ENCODE results near the gene THSD7B. TPM values are rescaled to one million over a fixed set of nuclear protein-coding genes. Genes with fewer than 3 reads are reported as not detected.

THSD7B gene
- total and polyA plus RNA-seq, 9 of the 15 experiments (the other 6 are each of a cell fraction or from before 2014, with no cell fraction given) = not detected

DNA sequence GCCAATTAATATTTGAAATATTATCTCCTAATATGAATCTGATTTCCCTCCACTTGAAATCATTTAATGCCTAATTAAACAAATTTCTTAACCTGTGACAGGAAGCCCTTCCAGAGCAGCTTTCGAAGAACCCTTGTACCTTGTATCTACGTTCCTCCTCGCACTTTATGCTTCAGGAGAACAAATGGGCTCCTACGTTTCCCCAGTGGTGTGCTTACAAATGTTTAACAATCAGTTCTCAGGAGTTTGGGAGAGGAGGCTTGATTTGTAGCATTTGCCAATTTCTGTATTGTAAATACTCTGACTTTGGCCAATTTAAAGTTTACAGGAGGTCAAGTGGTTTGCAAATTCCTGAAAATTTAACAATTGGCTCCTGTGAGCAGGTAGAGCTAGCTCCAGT lies 327.8 kb downstream of the THSD7B start:
- Histone ChIP-seq H3K4me2 (ENCODE audit: insufficient read depth, low read length) (no peak overlapping the region), H3K4me3 (no peak overlapping the region), H3K27me3 (ENCODE audit: control insufficient read depth in 2 of 2, insufficient read depth in 2 of 2, low read length in 2 of 2) (no peaks in the 10 kb centered on the region), H3K4me1 (replicated peaks in 1 of 2; ENCODE audit: control insufficient read depth in 2 of 2, insufficient read depth in 2 of 2, low read length in 2 of 2) (no peaks in the 10 kb centered on the region), H3K9me1 (ENCODE audit: control insufficient read depth, insufficient read depth, low read length) (no peaks in the 10 kb centered on the region), H3K36me3 (ENCODE audit: control insufficient read depth, insufficient read depth, low read length) (no peaks in the 10 kb centered on the region), H3K79me2 (ENCODE audit: control insufficient read depth, insufficient read depth, low read length) (no peaks in the 10 kb centered on the region), H3K9ac (ENCODE audit: insufficient read depth in 1 of 2, low read depth in 2 of 2, low read length in 2 of 2) (no peak overlapping the region), H2AFZ (ENCODE audit: low read depth, low read length) (no peak overlapping the region), H3K27ac (ENCODE audit: extremely low read depth, low read depth, low read length) (no peak overlapping the region), H4K20me1 (replicated peaks; ENCODE audit: control insufficient read depth, insufficient read depth, low read length) (no peaks in the 10 kb centered on the region), H3K9me3 (replicated peaks; ENCODE audit: control insufficient read depth, insufficient read depth, low read depth, low read length) (no peaks in the 10 kb centered on the region)
- intact Hi-C loops (cut with micrococcal nuclease) = no loop called here
- in situ Hi-C loops (cut with MboI) = no loop called here
- POLR2A ChIA-PET = no interaction called here
- no peak for ATAC-seq
- BruUV-seq (replicated peaks) = no TSS peak
- WGBS (ENCODE audit: insufficient coverage, low coverage, missing lambda C conversion rate) = 2% methylated on average over 4 of the region's 4 CpGs
- TF ChIP-seq KDM2B (CRISPR knock-in tag; IDR thresholded peaks at IDR 0.05) = no peak
- CTCF ChIA-PET (ENCODE audit: low intra/inter-chr PET ratio) = no interaction called here
- no peak for DNase-seq (ENCODE audit: extremely low read depth in 1 of 4, low spot score in 3 of 4)
- no peak for FAIRE-seq

DNA sequence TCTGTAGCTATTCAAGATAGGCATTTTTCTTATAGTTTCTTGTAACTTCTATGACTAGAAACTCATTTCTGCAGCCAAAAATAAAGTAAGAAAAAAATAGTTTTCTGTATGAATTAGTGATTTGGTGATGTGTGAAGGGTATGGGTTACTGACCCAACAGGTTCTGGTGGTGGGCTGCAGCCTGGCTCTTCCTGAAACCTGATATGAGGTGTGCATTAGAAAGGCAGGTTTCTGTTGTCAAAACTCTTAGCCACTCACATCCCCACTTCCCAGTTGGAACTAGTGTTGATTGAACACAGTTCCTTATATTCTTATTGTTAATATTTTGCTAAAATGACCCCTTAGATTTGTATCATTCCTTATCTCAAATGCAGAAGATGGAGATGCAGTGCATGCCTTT lies 330.8 kb downstream of the THSD7B start:
- H3K27ac ChIP-seq (ENCODE audit: extremely low read depth, low read depth, low read length) = no peak overlapping the region
- no peaks in the 10 kb centered on the region for H3K27me3 ChIP-seq (ENCODE audit: control insufficient read depth in 2 of 2, insufficient read depth in 2 of 2, low read length in 2 of 2)
- ChIA-PET CTCF (ENCODE audit: low intra/inter-chr PET ratio) (no interaction called here), POLR2A (no interaction called here)
- no peaks in the 10 kb centered on the region for H3K9me3 ChIP-seq (replicated peaks; ENCODE audit: control insufficient read depth, insufficient read depth, low read depth, low read length)
- no peaks in the 10 kb centered on the region for H3K4me1 ChIP-seq (replicated peaks in 1 of 2; ENCODE audit: control insufficient read depth in 2 of 2, insufficient read depth in 2 of 2, low read length in 2 of 2)
- no peaks in the 10 kb centered on the region for H3K36me3 ChIP-seq (ENCODE audit: control insufficient read depth, insufficient read depth, low read length)
- H4K20me1 ChIP-seq (replicated peaks; ENCODE audit: control insufficient read depth, insufficient read depth, low read length) = no peaks in the 10 kb centered on the region
- no peak overlapping the region for H3K9ac ChIP-seq (ENCODE audit: insufficient read depth in 1 of 2, low read depth in 2 of 2, low read length in 2 of 2)
- H3K4me3 ChIP-seq = no peak overlapping the region
- ATAC-seq (no peak), DNase-seq (ENCODE audit: extremely low read depth in 1 of 4, low spot score in 3 of 4) (no peak), FAIRE-seq (no peak)
- H3K79me2 ChIP-seq (ENCODE audit: control insufficient read depth, insufficient read depth, low read length) = no peaks in the 10 kb centered on the region
- BruUV-seq (replicated peaks) = no TSS peak
- in situ Hi-C loops (cut with MboI) (no loop called here), intact Hi-C loops (cut with micrococcal nuclease) (no loop called here)
- H3K4me2 ChIP-seq (ENCODE audit: insufficient read depth, low read length) = no peak overlapping the region
- H2AFZ ChIP-seq (ENCODE audit: low read depth, low read length) = no peak overlapping the region
- H3K9me1 ChIP-seq (ENCODE audit: control insufficient read depth, insufficient read depth, low read length) = no peaks in the 10 kb centered on the region
- no peak for TF ChIP-seq ZNF695 (CRISPR knock-in tag; IDR thresholded peaks at IDR 0.05)
- no peak for TF ChIP-seq SRSF9 (IDR thresholded peaks at IDR 0.05; ENCODE audit: borderline replicate concordance, low read depth, low read length)
- TF ChIP-seq, protein P1, sequence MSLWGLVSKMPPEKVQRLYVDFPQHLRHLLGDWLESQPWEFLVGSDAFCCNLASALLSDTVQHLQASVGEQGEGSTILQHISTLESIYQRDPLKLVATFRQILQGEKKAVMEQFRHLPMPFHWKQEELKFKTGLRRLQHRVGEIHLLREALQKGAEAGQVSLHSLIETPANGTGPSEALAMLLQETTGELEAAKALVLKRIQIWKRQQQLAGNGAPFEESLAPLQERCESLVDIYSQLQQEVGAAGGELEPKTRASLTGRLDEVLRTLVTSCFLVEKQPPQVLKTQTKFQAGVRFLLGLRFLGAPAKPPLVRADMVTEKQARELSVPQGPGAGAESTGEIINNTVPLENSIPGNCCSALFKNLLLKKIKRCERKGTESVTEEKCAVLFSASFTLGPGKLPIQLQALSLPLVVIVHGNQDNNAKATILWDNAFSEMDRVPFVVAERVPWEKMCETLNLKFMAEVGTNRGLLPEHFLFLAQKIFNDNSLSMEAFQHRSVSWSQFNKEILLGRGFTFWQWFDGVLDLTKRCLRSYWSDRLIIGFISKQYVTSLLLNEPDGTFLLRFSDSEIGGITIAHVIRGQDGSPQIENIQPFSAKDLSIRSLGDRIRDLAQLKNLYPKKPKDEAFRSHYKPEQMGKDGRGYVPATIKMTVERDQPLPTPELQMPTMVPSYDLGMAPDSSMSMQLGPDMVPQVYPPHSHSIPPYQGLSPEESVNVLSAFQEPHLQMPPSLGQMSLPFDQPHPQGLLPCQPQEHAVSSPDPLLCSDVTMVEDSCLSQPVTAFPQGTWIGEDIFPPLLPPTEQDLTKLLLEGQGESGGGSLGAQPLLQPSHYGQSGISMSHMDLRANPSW (CRISPR knock-in tag; IDR thresholded peaks at IDR 0.05) = no peak
- TF ChIP-seq SNIP1 (IDR thresholded peaks at IDR 0.05; ENCODE audit: low read depth) = no peak
- TF ChIP-seq SREBF2 (CRISPR knock-in tag; IDR thresholded peaks at IDR 0.05) = no peak

All from K562 (cell line).